ENCODE measurements around the gene TPST1. TPM values are rescaled to one million over a fixed set of nuclear protein-coding genes. Genes with fewer than 3 reads are reported as not detected.

Gene TPST1
- total RNA-seq, 4 donors from 2014 or later = 1.4 to 3.7 (median 3.0) TPM

- DNase-seq (no peak), ATAC-seq (no peak)
- Histone ChIP-seq H3K27ac (no peak overlapping the region), H3K27me3 (no peaks in the 10 kb centered on the region), H3K36me3 (peaks cover 0 to 27% of the 10 kb centered on the region in 2 donors), H3K4me3 (no peak overlapping the region), H3K4me1 (no peaks in the 10 kb centered on the region), H3K9me3 (no peaks in the 10 kb centered on the region)
- TF ChIP-seq POLR2A (IDR thresholded peaks at IDR 0.05) = no peak
- no peak for TF ChIP-seq CTCF (IDR thresholded peaks at IDR 0.05 in 4 of 5, conservative IDR thresholded peaks at IDR 0.05 in 1 of 5)
- in situ Hi-C loops (cut with MboI; ENCODE audit: low sequenced_read_pairs in 4 of 4) = no loop called here
- intact Hi-C loops (cut with DNase I; ENCODE audit: low total_unique reads) = no loop called here
These were observed 171.3 kb downstream of the TPST1 start for GRCh38 chr7:66376264-66376945.

GRCh38 chr7:66377045-66377444 lies 171.9 kb downstream of the TPST1 start:
- Histone ChIP-seq H3K27ac (no peak overlapping the region), H3K4me1 (no peaks in the 10 kb centered on the region), H3K9me3 (no peaks in the 10 kb centered on the region), H3K36me3 (peaks cover 0 to 27% of the 10 kb centered on the region in 2 donors), H3K4me3 (no peak overlapping the region), H3K27me3 (no peaks in the 10 kb centered on the region)
- TF ChIP-seq POLR2A (IDR thresholded peaks at IDR 0.05) = no peak
- TF ChIP-seq CTCF (IDR thresholded peaks at IDR 0.05 in 4 of 5, conservative IDR thresholded peaks at IDR 0.05 in 1 of 5) = no peak
- ATAC-seq (no peak), DNase-seq (no peak)
- in situ Hi-C loops (cut with MboI; ENCODE audit: low sequenced_read_pairs in 4 of 4) = no loop called here
- intact Hi-C loops (cut with DNase I; ENCODE audit: low total_unique reads) = no loop called here

- intact Hi-C loops (cut with DNase I; ENCODE audit: low total_unique reads) = no loop called here
- no peaks in the 10 kb centered on the region for H3K9me3 ChIP-seq
- no peaks in the 10 kb centered on the region for H3K27me3 ChIP-seq
- H3K4me3 ChIP-seq = no peak overlapping the region
- ATAC-seq = no peak
- no peak for DNase-seq
- H3K36me3 ChIP-seq = peaks cover 0 to 27% of the 10 kb centered on the region in 2 donors
- H3K27ac ChIP-seq = no peak overlapping the region
- H3K4me1 ChIP-seq = no peaks in the 10 kb centered on the region
- in situ Hi-C loops (cut with MboI; ENCODE audit: low sequenced_read_pairs in 4 of 4) = no loop called here
- TF ChIP-seq CTCF (IDR thresholded peaks at IDR 0.05 in 4 of 5, conservative IDR thresholded peaks at IDR 0.05 in 1 of 5) (no peak), POLR2A (IDR thresholded peaks at IDR 0.05) (no peak)
These were observed 172.6 kb downstream of the TPST1 start for GRCh38 chr7:66377714-66378113.

- H3K27ac ChIP-seq = no peak overlapping the region
- ATAC-seq (no peak), DNase-seq (no peak)
- in situ Hi-C loops (cut with MboI; ENCODE audit: low sequenced_read_pairs in 4 of 4) (no loop called here), intact Hi-C loops (cut with DNase I; ENCODE audit: low total_unique reads) (no loop called here)
- no peak for TF ChIP-seq POLR2A (IDR thresholded peaks at IDR 0.05)
- no peak for TF ChIP-seq CTCF (IDR thresholded peaks at IDR 0.05 in 4 of 5, conservative IDR thresholded peaks at IDR 0.05 in 1 of 5)
- no peaks in the 10 kb centered on the region for H3K9me3 ChIP-seq
- peaks cover 0 to 27% of the 10 kb centered on the region in 2 donors for H3K36me3 ChIP-seq
- H3K27me3 ChIP-seq = no peaks in the 10 kb centered on the region
- H3K4me3 ChIP-seq = no peak overlapping the region
- H3K4me1 ChIP-seq = no peaks in the 10 kb centered on the region
These were observed 174.5 kb downstream of the TPST1 start for GRCh38 chr7:66379542-66380160.
